Ishikawa (cell line): ENCODE results near the gene RBBP4.
A peak's percentile ranks its signal among the peaks of the same experiment; 100 is the strongest.

Experiments used
- CEBPB ChIP-seq: IDR thresholded peaks from 2 replicates; pipeline ENCODE4 v1.6.1; 2012
- CREB1 ChIP-seq: IDR thresholded peaks from 2 replicates; pipeline ENCODE4 v1.6.1; 2012; ENCODE audit warnings: low read depth
- EGR1 ChIP-seq: IDR thresholded peaks from 2 replicates; pipeline ENCODE4 v1.6.1; 2012
- EP300 ChIP-seq: IDR thresholded peaks from 2 replicates; pipeline ENCODE4 v1.6.1; 2012; ENCODE audit warnings: borderline replicate concordance
- FOXM1 ChIP-seq: IDR thresholded peaks from 2 replicates; pipeline ENCODE4 v1.6.1; 2012; ENCODE audit warnings: low read depth, borderline replicate concordance
- NFIC ChIP-seq: IDR thresholded peaks from 2 replicates; pipeline ENCODE4 v1.6.1; 2012
- RAD21 ChIP-seq: IDR thresholded peaks from 2 replicates; pipeline ENCODE4 v1.6.1; 2012; ENCODE audit warnings: low read depth
- TAF1 ChIP-seq: IDR thresholded peaks from 2 replicates; pipeline ENCODE4 v1.6.1; 2012; ENCODE audit warnings: low read depth, mild to moderate bottlenecking
- TCF12 ChIP-seq: IDR thresholded peaks from 2 replicates; pipeline ENCODE4 v1.6.1; 2012; ENCODE audit warnings: low read depth
- TEAD4 ChIP-seq: IDR thresholded peaks from 2 replicates; pipeline ENCODE4 v1.6.1; 2012
- YY1 ChIP-seq: IDR thresholded peaks from 2 replicates; pipeline ENCODE4 v1.6.1; 2012; ENCODE audit warnings: low read depth
- ZBTB7A ChIP-seq: IDR thresholded peaks from 2 replicates; pipeline ENCODE4 v1.6.1; 2012; ENCODE audit warnings: low read depth
- TF ChIP-seq, protein P1 (sequence below): IDR thresholded peaks from 2 replicates; pipeline ENCODE4 v1.6.1; 2012
- TF ChIP-seq, protein P2 (sequence below): IDR thresholded peaks from 2 replicates; pipeline ENCODE4 v1.6.1; 2012; ENCODE audit warnings: low read depth, mild to moderate bottlenecking
- TF ChIP-seq, protein P3 (sequence below): IDR thresholded peaks from 2 replicates; pipeline ENCODE4 v1.6.1; 2012

The RBBP4 gene

DNA sequence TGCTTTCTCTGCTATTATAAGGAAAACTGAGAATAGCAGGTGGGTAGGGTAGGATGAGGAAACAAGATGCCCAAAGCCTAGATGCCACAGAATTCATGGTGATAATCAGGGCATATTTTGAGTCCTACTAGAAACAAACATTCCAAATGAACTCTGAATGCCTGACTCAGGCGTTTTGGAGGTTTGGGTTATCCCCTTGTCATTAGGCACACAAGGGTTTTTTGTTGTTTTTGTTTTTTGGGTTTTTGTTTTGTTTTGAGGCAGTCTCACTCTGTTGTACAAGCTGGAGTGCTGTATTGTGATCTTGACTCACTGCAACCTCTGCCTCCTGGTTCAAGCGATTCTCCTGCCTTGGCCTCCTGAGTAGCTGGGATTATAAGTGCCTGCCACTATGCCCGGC lies 32.4 kb downstream of the RBBP4 start:
- TF ChIP-seq TCF12 (no peak), EP300 (no peak), YY1 (no peak), ZBTB7A (no peak), RAD21 (no peak), EGR1 (no peak), CEBPB (no peak), FOXM1 (no peak), CREB1 (no peak), TAF1 (no peak), TEAD4 (no peak), NFIC (no peak)
- TF ChIP-seq, protein P1, sequence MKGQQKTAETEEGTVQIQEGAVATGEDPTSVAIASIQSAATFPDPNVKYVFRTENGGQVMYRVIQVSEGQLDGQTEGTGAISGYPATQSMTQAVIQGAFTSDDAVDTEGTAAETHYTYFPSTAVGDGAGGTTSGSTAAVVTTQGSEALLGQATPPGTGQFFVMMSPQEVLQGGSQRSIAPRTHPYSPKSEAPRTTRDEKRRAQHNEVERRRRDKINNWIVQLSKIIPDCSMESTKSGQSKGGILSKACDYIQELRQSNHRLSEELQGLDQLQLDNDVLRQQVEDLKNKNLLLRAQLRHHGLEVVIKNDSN: no peak
- TF ChIP-seq, protein P2, sequence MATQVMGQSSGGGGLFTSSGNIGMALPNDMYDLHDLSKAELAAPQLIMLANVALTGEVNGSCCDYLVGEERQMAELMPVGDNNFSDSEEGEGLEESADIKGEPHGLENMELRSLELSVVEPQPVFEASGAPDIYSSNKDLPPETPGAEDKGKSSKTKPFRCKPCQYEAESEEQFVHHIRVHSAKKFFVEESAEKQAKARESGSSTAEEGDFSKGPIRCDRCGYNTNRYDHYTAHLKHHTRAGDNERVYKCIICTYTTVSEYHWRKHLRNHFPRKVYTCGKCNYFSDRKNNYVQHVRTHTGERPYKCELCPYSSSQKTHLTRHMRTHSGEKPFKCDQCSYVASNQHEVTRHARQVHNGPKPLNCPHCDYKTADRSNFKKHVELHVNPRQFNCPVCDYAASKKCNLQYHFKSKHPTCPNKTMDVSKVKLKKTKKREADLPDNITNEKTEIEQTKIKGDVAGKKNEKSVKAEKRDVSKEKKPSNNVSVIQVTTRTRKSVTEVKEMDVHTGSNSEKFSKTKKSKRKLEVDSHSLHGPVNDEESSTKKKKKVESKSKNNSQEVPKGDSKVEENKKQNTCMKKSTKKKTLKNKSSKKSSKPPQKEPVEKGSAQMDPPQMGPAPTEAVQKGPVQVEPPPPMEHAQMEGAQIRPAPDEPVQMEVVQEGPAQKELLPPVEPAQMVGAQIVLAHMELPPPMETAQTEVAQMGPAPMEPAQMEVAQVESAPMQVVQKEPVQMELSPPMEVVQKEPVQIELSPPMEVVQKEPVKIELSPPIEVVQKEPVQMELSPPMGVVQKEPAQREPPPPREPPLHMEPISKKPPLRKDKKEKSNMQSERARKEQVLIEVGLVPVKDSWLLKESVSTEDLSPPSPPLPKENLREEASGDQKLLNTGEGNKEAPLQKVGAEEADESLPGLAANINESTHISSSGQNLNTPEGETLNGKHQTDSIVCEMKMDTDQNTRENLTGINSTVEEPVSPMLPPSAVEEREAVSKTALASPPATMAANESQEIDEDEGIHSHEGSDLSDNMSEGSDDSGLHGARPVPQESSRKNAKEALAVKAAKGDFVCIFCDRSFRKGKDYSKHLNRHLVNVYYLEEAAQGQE: no peak
- TF ChIP-seq, protein P3, sequence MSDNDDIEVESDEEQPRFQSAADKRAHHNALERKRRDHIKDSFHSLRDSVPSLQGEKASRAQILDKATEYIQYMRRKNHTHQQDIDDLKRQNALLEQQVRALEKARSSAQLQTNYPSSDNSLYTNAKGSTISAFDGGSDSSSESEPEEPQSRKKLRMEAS: no peak

DNA sequence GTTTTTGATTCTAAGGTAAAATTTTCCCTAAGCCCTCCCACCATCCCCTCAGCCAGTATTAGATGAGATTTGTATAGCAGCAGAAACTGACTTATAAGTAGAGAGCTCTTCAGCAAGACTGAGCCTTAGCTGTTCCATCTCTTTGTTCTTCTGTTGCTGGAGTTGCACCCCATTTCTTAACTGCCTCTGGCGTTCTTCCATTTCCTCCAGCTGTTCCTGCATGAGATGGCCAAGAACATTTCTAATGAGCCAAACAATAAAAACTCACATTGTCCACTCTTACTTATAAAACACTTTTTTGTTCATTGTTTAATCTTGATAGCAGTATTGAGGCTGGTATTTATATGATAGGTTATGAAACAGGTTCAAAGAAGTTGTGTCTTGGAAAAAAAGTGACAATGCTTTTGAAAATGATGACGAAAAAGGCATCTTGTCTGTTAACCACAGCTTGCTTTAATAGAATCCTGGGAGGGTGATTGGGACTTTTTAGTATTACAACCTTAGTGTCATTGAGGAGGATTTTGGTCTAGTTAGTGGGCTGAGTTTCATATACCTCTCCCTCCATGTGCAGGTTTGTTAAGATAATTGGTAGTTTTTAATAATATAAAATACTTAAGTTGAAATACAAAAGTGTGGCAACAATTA lies 33.3 kb downstream of the RBBP4 start:
- TF ChIP-seq YY1 (no peak), TCF12 (0 out of 2 replicates have a peak, but pooled peaks have one; percentile 4)

DNA sequence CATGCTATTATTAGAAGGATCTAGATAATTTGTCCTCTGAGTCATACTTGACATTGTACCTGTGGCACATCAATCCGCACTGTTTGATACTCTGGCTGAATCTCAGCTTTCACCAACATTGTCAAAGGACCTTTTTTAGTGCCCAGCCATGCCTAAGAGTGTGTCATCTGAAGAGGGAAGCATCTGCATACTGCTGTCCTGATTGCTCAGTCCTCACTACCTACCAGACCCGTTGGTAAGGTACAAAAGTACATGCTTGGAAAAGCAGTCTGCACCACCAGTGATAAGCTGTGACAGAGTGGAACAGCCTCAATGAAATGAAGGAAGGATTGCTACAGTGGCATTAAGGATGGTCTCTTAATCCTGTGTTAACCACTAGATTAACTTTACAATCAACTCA lies 34.5 kb downstream of the RBBP4 start:
- no peak for TF ChIP-seq EGR1
- no peak for TF ChIP-seq RAD21

DNA sequence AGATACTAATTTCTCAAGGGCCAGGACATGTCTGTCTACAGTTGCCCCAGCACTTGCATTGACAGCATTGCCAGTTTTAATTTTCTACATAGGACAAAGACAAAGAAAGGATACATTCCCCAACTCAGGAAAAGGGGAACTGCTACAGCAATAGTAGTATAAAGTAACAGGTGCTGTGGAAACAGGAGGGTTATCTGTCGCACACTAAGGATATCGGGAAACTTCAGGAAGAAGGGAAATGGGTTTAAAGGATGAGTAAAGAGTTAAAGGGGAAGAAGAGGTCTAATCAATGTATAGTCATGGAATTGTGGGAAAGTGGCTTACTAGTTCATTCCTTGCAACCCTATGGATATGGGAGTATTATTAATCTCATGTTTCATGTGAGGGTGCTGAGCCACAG lies 35.4 kb downstream of the RBBP4 start:
- TF ChIP-seq FOXM1: no peak
- no peak for TF ChIP-seq TCF12
- TF ChIP-seq, protein P2: no peak
- no peak for TF ChIP-seq ZBTB7A
- no peak for TF ChIP-seq NFIC
- TF ChIP-seq TAF1: no peak
- no peak for TF ChIP-seq EP300
- TF ChIP-seq, protein P3: no peak
- TF ChIP-seq CREB1: no peak
- TF ChIP-seq YY1: no peak
- no peak for TF ChIP-seq EGR1
- no peak for TF ChIP-seq CEBPB
- TF ChIP-seq, protein P1: no peak
- no peak for TF ChIP-seq TEAD4
- no peak for TF ChIP-seq RAD21

DNA sequence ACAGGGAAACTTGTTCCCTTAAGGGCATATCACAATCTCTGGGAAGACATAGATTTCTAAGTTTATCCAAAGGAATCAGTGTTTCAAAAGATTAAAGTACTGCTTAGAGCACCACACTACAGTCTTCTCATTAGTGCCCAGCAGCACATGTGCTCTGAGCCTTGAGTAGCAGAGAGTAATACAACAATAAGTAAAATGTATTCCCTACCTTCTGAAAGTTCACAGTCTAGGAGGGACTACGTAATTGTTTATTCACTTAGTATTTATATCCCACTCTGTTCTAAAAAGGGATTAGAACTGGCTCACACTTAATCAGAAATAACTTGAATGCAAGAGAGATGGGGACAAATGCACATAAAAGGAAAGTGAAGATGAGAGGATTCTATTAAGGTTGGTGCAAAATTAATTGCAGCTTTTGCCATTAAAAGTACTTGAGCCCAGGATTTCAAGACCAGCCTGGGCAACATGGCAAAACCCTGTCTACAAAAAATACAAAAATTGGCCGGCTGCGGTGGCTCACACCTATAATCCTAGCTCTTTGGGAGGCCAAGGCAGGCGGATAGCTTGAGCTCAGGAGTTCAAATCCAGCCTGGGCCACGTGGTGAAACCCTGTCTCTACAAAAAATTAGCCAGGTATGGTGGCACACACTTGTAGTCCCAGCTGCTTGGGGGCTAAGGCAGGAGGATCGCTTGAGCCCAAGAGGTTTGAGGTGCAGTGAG lies 42.6 kb downstream of the RBBP4 start:
- TF ChIP-seq YY1 (no peak), FOXM1 (no peak), CREB1 (no peak), NFIC (no peak), TEAD4 (no peak), EP300 (no peak)
- TF ChIP-seq, protein P1: no peak
- TF ChIP-seq, protein P3: no peak
